HL-60 (cell line): ENCODE measurements around the gene ITPRIPL2.

Source experiments
- DNase-seq, 2 experiments: peaks; one replicate each; pipeline ENCODE4 v3.0.0-alpha.2; 2010 to 2020; ENCODE audit warnings: low read depth in 1 of 2, low spot score in 1 of 2
- H3K27ac ChIP-seq: fragments of 250-450 bp; sonication (Bioruptor Pico); replicated peaks from 2 replicates; pipeline ENCODE4 v1.5.1; 2020; ENCODE audit warnings: mild to moderate bottlenecking, moderate library complexity
- H3K27me3 ChIP-seq: fragments of 250-450 bp; sonication (Bioruptor Pico); 2 replicates; pipeline ENCODE4 v1.5.1; 2021; ENCODE audit warnings: mild to moderate bottlenecking, moderate library complexity; ENCODE audit not compliant: insufficient read depth, poor library complexity, severe bottlenecking
- H3K4me3 ChIP-seq: replicated peaks from 2 replicates; pipeline ENCODE4 v1.5.1; 2011; ENCODE audit warnings: mild to moderate bottlenecking, control low read depth, low read length; ENCODE audit not compliant: insufficient read depth
- GABPA ChIP-seq: IDR thresholded peaks from 2 replicates; pipeline ENCODE4 v1.6.1; 2012; ENCODE audit warnings: low read depth
- POLR2AphosphoS5 ChIP-seq: IDR thresholded peaks from 2 replicates; pipeline ENCODE4 v1.6.1; 2012; ENCODE audit warnings: low read depth
- SPI1 ChIP-seq: IDR thresholded peaks from 2 replicates; pipeline ENCODE4 v1.6.1; 2012; ENCODE audit warnings: low read depth, mild to moderate bottlenecking, borderline replicate concordance
- TF ChIP-seq, protein P1 (sequence below): IDR thresholded peaks from 2 replicates; pipeline ENCODE4 v1.6.1; 2012; ENCODE audit warnings: low read depth; ENCODE audit not compliant: insufficient replicate concordance
- TF ChIP-seq, protein P2 (sequence below): IDR thresholded peaks from one replicate; pipeline ENCODE4 v1.5.1; 2011; ENCODE audit warnings: low read length, control low read depth, inconsistent platforms; ENCODE audit not compliant: insufficient read depth

ITPRIPL2 gene

DNA sequence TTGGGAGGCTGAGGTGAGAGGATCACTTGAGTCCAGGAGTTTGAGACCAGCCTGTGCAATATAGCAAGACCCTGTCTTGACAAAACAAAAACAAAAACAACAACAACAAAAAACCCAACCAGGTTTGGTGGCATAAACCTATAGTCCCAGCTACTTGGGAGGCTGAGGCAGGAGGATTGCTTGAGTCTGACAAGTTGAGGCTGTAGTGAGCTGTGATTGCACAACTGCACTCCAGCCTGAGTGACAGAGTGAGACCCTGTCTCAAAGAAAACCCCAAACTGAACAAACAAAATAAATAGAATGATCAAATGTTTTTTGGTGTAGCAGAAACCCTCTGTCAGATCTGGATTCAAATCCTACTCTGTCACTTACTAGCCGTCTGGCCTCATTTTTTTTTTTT lies 38.3 kb downstream of the ITPRIPL2 start:
- no peaks in the 10 kb centered on the region for H3K27me3 ChIP-seq

DNA sequence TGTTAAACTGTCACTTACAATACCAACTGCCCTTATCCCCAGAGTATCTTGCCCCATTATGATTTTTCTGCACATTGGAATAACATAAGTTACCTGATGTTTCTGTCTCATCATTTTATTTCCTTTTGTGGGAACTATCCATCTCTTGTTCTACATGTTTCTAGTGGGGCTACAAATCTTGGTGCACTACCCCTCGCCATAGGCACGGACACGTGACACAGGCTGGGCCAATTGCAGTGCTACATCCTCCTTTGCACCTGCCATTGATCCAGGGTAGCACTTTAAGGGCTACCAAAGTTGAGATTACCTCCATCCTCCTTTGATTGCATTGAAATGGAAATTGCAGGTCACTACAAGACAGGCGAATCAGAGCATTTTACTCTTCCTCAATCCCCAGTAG lies 40.1 kb downstream of the ITPRIPL2 start:
- TF ChIP-seq, protein P1, sequence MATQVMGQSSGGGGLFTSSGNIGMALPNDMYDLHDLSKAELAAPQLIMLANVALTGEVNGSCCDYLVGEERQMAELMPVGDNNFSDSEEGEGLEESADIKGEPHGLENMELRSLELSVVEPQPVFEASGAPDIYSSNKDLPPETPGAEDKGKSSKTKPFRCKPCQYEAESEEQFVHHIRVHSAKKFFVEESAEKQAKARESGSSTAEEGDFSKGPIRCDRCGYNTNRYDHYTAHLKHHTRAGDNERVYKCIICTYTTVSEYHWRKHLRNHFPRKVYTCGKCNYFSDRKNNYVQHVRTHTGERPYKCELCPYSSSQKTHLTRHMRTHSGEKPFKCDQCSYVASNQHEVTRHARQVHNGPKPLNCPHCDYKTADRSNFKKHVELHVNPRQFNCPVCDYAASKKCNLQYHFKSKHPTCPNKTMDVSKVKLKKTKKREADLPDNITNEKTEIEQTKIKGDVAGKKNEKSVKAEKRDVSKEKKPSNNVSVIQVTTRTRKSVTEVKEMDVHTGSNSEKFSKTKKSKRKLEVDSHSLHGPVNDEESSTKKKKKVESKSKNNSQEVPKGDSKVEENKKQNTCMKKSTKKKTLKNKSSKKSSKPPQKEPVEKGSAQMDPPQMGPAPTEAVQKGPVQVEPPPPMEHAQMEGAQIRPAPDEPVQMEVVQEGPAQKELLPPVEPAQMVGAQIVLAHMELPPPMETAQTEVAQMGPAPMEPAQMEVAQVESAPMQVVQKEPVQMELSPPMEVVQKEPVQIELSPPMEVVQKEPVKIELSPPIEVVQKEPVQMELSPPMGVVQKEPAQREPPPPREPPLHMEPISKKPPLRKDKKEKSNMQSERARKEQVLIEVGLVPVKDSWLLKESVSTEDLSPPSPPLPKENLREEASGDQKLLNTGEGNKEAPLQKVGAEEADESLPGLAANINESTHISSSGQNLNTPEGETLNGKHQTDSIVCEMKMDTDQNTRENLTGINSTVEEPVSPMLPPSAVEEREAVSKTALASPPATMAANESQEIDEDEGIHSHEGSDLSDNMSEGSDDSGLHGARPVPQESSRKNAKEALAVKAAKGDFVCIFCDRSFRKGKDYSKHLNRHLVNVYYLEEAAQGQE = no peak
- no peak for TF ChIP-seq GABPA
- DNase-seq = peak in 1 of 2 experiments; percentile 15
- Histone ChIP-seq H3K4me3 (no peak overlapping the region), H3K27ac (no peak overlapping the region), H3K27me3 (no peaks in the 10 kb centered on the region)

More for the DNA sequence above, 38.3 kb downstream of the ITPRIPL2 start:
- TF ChIP-seq GABPA (no peak), POLR2AphosphoS5 (no peak), SPI1 (no peak)
- TF ChIP-seq, protein P2, sequence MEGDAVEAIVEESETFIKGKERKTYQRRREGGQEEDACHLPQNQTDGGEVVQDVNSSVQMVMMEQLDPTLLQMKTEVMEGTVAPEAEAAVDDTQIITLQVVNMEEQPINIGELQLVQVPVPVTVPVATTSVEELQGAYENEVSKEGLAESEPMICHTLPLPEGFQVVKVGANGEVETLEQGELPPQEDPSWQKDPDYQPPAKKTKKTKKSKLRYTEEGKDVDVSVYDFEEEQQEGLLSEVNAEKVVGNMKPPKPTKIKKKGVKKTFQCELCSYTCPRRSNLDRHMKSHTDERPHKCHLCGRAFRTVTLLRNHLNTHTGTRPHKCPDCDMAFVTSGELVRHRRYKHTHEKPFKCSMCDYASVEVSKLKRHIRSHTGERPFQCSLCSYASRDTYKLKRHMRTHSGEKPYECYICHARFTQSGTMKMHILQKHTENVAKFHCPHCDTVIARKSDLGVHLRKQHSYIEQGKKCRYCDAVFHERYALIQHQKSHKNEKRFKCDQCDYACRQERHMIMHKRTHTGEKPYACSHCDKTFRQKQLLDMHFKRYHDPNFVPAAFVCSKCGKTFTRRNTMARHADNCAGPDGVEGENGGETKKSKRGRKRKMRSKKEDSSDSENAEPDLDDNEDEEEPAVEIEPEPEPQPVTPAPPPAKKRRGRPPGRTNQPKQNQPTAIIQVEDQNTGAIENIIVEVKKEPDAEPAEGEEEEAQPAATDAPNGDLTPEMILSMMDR = no peak
- TF ChIP-seq, protein P1 = no peak
- Histone ChIP-seq H3K27ac (no peak overlapping the region), H3K4me3 (no peak overlapping the region)
- no peak for DNase-seq

DNA sequence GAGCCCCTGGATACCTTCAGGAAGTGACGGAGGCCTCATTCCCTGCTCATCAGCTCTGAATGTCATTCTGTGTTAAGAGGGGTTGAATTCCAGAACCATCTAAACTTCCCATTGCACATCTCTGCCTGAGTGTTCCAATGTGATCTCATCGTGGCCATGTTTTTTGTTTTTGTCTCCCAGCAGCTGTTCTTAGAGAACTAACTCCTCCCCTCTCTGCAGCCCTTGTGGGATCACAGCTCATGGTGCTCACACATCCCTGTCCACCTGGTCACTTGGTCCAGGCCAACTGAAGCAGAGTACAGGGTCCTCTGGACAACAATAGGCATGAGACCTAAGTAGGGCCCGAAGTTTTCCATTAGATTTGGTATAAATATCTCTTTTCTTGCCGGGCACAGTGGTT lies 48.3 kb downstream of the ITPRIPL2 start:
- DNase-seq = no peak
- TF ChIP-seq POLR2AphosphoS5 (no peak), GABPA (no peak), SPI1 (no peak)
- TF ChIP-seq, protein P1 = no peak
- TF ChIP-seq, protein P2 = no peak
- Histone ChIP-seq H3K4me3 (no peak overlapping the region), H3K27ac (no peak overlapping the region), H3K27me3 (peaks cover 7% of the 10 kb centered on the region)

DNA sequence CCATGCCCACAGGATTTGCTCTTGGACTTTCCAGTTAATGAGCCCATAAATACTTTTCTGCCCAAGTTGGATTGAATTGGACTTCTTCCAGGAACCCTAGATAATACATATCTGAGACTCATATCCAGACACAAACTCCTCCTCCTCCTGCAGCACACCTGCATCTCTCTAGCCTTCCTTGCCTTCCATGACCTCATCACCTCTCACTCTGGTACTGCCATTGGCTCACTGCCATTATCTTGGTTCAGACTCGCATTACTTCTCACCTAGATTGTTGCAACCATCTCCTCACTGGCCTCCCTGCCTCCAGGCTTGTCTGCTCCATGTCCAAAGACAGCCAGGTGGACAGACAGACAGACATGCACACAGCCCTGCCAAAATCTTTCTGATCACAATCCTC lies 49.5 kb downstream of the ITPRIPL2 start:
- Histone ChIP-seq H3K27ac (no peak overlapping the region), H3K27me3 (peaks cover 10% of the 10 kb centered on the region), H3K4me3 (no peak overlapping the region)
- TF ChIP-seq GABPA = no peak
- TF ChIP-seq, protein P1 = no peak
- TF ChIP-seq, protein P2 = no peak
- no peak for TF ChIP-seq POLR2AphosphoS5
- TF ChIP-seq SPI1 = no peak
- DNase-seq = no peak
